NB4 (cell line): Measurements from ENCODE around the gene WASF3.

ENCODE experiments used
- DNase-seq: peaks from one replicate; pipeline ENCODE4 v3.0.0; 2010; ENCODE audit warnings: low read depth
- H3K4me3 ChIP-seq: one replicate; pipeline ENCODE4 v1.5.1; 2011; ENCODE audit warnings: mild to moderate bottlenecking, low read depth, low read length, moderate library complexity
- MYC ChIP-seq: IDR thresholded peaks from 2 replicates; pipeline ENCODE4 v1.6.1; 2011; ENCODE audit warnings: low read depth, low read length
- POLR2A ChIP-seq: IDR thresholded peaks from 2 replicates; pipeline ENCODE4 v1.6.1; 2011; ENCODE audit warnings: mild to moderate bottlenecking; ENCODE audit not compliant: insufficient read length; ENCODE audit errors: extremely low read depth
- TF ChIP-seq, protein P1 (sequence below): IDR thresholded peaks from one replicate; pipeline ENCODE4 v1.5.1; 2012; ENCODE audit warnings: low read depth, low read length
- TF ChIP-seq, protein P2 (sequence below): IDR thresholded peaks from 2 replicates; pipeline ENCODE4 v1.6.1; 2011; ENCODE audit warnings: low read depth, low read length

WASF3 gene

DNA sequence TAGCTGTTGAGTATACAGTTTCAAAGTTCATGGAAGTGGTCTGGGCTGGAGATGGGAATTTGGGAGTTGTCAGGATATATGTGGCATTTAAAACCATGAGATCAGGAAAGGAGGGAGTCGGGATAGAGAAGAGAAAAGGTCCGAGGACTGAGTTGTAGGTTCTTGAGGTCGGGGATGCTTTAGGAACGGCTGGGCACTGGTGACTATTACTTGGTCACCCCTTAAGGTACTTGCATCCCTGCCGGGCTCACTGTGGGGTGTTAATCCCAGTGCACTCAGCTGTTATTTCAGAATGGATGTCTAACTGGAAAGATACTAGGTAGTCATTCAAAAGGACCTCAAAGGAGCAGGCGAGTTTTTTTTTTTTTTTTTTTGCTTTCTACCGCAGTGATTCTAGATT lies 34.2 kb downstream of the WASF3 start:
- no peak for DNase-seq
- no peak overlapping the region for H3K4me3 ChIP-seq
- TF ChIP-seq, protein P1, sequence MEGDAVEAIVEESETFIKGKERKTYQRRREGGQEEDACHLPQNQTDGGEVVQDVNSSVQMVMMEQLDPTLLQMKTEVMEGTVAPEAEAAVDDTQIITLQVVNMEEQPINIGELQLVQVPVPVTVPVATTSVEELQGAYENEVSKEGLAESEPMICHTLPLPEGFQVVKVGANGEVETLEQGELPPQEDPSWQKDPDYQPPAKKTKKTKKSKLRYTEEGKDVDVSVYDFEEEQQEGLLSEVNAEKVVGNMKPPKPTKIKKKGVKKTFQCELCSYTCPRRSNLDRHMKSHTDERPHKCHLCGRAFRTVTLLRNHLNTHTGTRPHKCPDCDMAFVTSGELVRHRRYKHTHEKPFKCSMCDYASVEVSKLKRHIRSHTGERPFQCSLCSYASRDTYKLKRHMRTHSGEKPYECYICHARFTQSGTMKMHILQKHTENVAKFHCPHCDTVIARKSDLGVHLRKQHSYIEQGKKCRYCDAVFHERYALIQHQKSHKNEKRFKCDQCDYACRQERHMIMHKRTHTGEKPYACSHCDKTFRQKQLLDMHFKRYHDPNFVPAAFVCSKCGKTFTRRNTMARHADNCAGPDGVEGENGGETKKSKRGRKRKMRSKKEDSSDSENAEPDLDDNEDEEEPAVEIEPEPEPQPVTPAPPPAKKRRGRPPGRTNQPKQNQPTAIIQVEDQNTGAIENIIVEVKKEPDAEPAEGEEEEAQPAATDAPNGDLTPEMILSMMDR: no peak
- TF ChIP-seq POLR2A (no peak), MYC (no peak)
- TF ChIP-seq, protein P2, sequence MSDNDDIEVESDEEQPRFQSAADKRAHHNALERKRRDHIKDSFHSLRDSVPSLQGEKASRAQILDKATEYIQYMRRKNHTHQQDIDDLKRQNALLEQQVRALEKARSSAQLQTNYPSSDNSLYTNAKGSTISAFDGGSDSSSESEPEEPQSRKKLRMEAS: no peak

DNA sequence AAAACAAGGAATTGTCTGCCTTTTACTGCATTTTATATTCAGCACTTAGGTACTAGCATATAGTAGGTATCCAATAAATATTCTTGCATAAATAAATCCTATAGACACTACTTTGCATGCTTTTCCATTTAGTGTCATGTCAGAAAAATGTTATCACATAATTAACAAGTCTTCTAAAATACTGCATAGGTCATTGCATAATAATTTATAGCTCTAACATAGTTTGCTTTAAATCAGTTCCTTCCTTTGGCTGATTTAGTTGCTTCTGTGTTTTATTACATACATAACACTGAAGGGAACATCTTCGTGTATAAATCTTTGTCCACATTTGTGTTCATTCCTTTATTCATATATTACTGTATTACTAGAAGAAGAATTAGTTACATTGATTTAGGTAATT lies 36.2 kb downstream of the WASF3 start:
- no peak for DNase-seq
- TF ChIP-seq, protein P1: no peak
- no peak for TF ChIP-seq POLR2A
- TF ChIP-seq MYC: no peak
- H3K4me3 ChIP-seq: no peak overlapping the region

DNA sequence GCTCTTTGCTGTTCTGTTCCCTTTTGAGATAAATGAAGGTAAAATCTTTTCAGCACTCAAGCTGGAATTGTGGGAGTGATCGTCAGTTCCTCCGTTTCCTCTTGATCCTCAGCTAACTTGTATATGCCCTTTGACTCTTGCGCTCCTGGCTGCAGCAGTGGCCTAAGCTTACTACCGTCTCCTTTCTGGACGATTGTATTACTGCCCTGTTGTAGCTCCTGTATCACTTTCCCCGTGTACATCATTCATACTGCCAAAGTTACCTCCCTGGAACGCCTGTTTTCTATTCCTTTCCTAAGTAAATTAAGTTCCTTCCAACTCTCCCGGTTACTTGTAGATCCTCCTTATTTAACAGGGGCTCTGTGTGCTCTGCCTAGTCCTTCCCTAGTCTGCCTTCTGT lies 36.9 kb downstream of the WASF3 start:
- DNase-seq: no peak
- H3K4me3 ChIP-seq: no peak overlapping the region
- TF ChIP-seq POLR2A: no peak
- TF ChIP-seq MYC: no peak
- TF ChIP-seq, protein P1: no peak
- TF ChIP-seq, protein P2: no peak

DNA sequence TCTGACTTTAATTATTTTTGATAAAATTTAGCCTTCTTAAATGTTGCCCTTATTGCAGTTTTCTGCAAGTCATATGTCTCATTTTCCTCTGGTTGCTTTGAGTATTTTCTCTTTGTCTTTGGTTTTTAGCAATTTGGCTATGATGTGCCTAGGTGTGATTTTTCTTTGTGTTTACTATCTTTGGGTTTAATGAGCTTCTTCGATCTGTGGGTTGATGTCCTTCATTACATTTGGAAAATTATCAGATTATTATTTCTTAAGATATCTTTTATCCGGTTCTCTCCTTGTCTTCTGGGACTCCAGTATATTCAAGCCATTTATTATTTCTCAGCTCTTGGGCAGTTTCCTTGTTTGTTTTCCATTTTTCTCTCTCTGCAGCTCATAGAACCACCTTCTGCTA lies 39.0 kb downstream of the WASF3 start:
- H3K4me3 ChIP-seq: no peak overlapping the region
- TF ChIP-seq MYC (no peak), POLR2A (no peak)
- TF ChIP-seq, protein P2: no peak
- TF ChIP-seq, protein P1: no peak
- DNase-seq: no peak

DNA sequence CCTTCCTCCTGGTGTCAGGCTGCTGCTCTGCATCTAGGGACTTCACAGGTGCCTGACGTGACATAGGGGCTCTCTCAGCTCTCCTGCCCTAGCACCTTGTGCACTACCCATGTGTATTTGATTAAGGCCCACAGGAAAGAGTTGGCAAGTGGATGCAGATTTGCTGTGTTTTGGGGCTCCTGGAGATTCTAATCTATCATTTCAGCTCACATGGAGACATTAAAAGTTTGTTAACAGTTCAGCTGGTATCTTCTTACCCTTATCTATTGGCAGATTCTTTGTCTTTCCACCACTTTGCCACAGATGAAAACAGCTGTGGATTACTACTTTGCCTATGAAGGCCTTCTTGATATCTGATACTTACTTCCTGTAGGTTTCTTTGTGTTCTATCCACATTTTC lies 41.9 kb downstream of the WASF3 start:
- TF ChIP-seq POLR2A (no peak), MYC (no peak)
- TF ChIP-seq, protein P1: no peak
- TF ChIP-seq, protein P2: no peak
- H3K4me3 ChIP-seq: no peak overlapping the region
- no peak for DNase-seq

DNA sequence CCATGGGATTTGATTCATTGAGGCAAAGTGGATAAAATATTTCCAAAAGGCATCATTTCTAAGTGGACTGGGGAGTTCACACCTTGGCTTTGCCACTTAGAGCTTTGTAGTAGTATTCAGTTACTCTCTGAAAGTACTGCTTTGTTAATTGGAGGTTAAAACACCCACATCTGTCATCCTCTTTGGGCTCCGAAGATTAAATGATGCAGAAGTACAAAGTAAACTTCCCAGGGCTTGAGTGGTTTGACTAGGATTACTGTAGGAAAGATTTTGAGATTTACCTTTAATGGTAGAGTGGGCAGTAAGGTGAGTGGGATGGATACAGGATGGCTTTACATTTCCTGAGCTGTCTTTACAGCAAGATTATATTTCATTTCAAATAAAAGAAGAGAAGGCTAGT lies 42.4 kb downstream of the WASF3 start:
- TF ChIP-seq MYC: no peak
- no peak for TF ChIP-seq POLR2A
- TF ChIP-seq, protein P1: no peak
- TF ChIP-seq, protein P2: no peak
- H3K4me3 ChIP-seq: no peak overlapping the region
- no peak for DNase-seq
